Loucy (cell line): ENCODE results near the gene CANT1.

Experiments used
- H2AFZ ChIP-seq: fragments of 200-600 bp; sonication (generic); 2 replicates; pipeline ENCODE4 v1.6.0; 2016; ENCODE audit warnings: antibody characterized with exemption, mild to moderate bottlenecking, low read length, moderate library complexity
- H3F3A ChIP-seq: fragments of 200-600 bp; 2 replicates; pipeline ENCODE4 v1.6.0; 2016; ENCODE audit warnings: antibody characterized with exemption, low read depth, mild to moderate bottlenecking
- H3K27me3 ChIP-seq: fragments of 200-600 bp; sonication (generic); 2 replicates; pipeline ENCODE4 v1.6.1; 2014; ENCODE audit warnings: low read length, mild to moderate bottlenecking; ENCODE audit not compliant: insufficient read depth, poor library complexity, severe bottlenecking
- H3K36me3 ChIP-seq: fragments of 200-600 bp; sonication (generic); 2 replicates; pipeline ENCODE4 v1.6.1; 2016; ENCODE audit warnings: low read length; ENCODE audit not compliant: insufficient read depth
- H3K4me1 ChIP-seq: fragments of 200-600 bp; sonication (generic); 2 replicates; pipeline ENCODE4 v1.5.1; 2014; ENCODE audit warnings: low read length, mild to moderate bottlenecking; ENCODE audit not compliant: insufficient read depth, poor library complexity, severe bottlenecking
- H3K4me2 ChIP-seq: fragments of 200-600 bp; sonication (generic); 2 replicates; pipeline ENCODE4 v1.6.0; 2014; ENCODE audit warnings: antibody characterized with exemption, low read length, low read depth, mild to moderate bottlenecking; ENCODE audit not compliant: poor library complexity, severe bottlenecking
- H3K4me3 ChIP-seq: fragments of 200-600 bp; sonication (generic); 2 replicates; pipeline ENCODE4 v1.5.1; 2014; ENCODE audit warnings: low read length, mild to moderate bottlenecking, mixed read lengths; ENCODE audit not compliant: poor library complexity, severe bottlenecking
- H3K79me2 ChIP-seq: fragments of 200-600 bp; sonication (generic); 2 replicates; pipeline ENCODE4 v1.6.1; 2014; ENCODE audit warnings: low read length; ENCODE audit not compliant: insufficient read depth
- H3K9ac ChIP-seq: fragments of 200-600 bp; sonication (generic); 2 replicates; pipeline ENCODE4 v1.6.0; 2014; ENCODE audit warnings: mild to moderate bottlenecking, low read depth, low read length, moderate library complexity; ENCODE audit not compliant: poor library complexity, severe bottlenecking
- H3K9me2 ChIP-seq: fragments of 200-600 bp; sonication (generic); replicated peaks from 2 replicates; pipeline ENCODE4 v1.6.1; 2016; ENCODE audit warnings: low read depth, low read length, mixed read lengths
- H3K9me3 ChIP-seq: fragments of 200-600 bp; sonication (generic); 2 replicates; pipeline ENCODE4 v1.6.1; 2014; ENCODE audit warnings: mild to moderate bottlenecking, antibody characterized with exemption, low read length, low read depth; ENCODE audit not compliant: insufficient read depth
- H4K20me1 ChIP-seq: fragments of 200-600 bp; sonication (generic); 2 replicates; pipeline ENCODE4 v1.6.0; 2014; ENCODE audit warnings: antibody characterized with exemption, low read length, mild to moderate bottlenecking; ENCODE audit not compliant: insufficient read depth, poor library complexity, severe bottlenecking
- CTCF ChIP-seq: fragments of 200-600 bp; sonication (generic); conservative IDR thresholded peaks from 2 replicates; pipeline ENCODE4 v1.5.1; 2014; ENCODE audit warnings: mild to moderate bottlenecking, antibody characterized with exemption, low read length
- EZH2phosphoT487 ChIP-seq: fragments of 200-600 bp; IDR thresholded peaks from 2 replicates; pipeline ENCODE4 v1.6.1; 2018; ENCODE audit warnings: antibody characterized with exemption, mild to moderate bottlenecking, moderate library complexity, borderline replicate concordance

Gene CANT1

GRCh38 chr17:79019632-79020584, 10.3 kb upstream of the CANT1 start:
- Histone ChIP-seq H3K9me2 (no peaks in the 10 kb centered on the region), H3K36me3 (no peaks in the 10 kb centered on the region), H2AFZ (no peak overlapping the region), H3K4me1 (peaks cover 8% of the 10 kb centered on the region), H3F3A (no peaks in the 10 kb centered on the region), H3K9ac (no peak overlapping the region), H3K4me3 (no peak overlapping the region), H3K9me3 (no peaks in the 10 kb centered on the region), H4K20me1 (no peaks in the 10 kb centered on the region), H3K79me2 (no peaks in the 10 kb centered on the region), H3K4me2 (no peak overlapping the region), H3K27me3 (no peaks in the 10 kb centered on the region)
- TF ChIP-seq EZH2phosphoT487 (no peak), CTCF (peak; percentile 80)

GRCh38 chr17:79019261-79019631, 9.7 kb upstream of the CANT1 start:
- H3K9me2 ChIP-seq, result no peaks in the 10 kb centered on the region
- no peaks in the 10 kb centered on the region for H3K36me3 ChIP-seq
- no peak overlapping the region for H3K4me3 ChIP-seq
- no peak overlapping the region for H2AFZ ChIP-seq
- H4K20me1 ChIP-seq, result no peaks in the 10 kb centered on the region
- no peaks in the 10 kb centered on the region for H3F3A ChIP-seq
- TF ChIP-seq CTCF (no peak), EZH2phosphoT487 (no peak)
- H3K9ac ChIP-seq, result no peak overlapping the region
- H3K79me2 ChIP-seq, result no peaks in the 10 kb centered on the region
- H3K4me1 ChIP-seq, result peaks cover 6% of the 10 kb centered on the region
- H3K27me3 ChIP-seq, result no peaks in the 10 kb centered on the region
- no peak overlapping the region for H3K4me2 ChIP-seq
- no peaks in the 10 kb centered on the region for H3K9me3 ChIP-seq

GRCh38 chr17:79018370-79018695, 8.8 kb upstream of the CANT1 start:
- Histone ChIP-seq H3K36me3 (no peaks in the 10 kb centered on the region), H3K27me3 (no peaks in the 10 kb centered on the region), H3K9me2 (no peaks in the 10 kb centered on the region), H3K4me2 (no peak overlapping the region), H3F3A (no peaks in the 10 kb centered on the region), H2AFZ (no peak overlapping the region), H4K20me1 (no peaks in the 10 kb centered on the region), H3K79me2 (no peaks in the 10 kb centered on the region), H3K9me3 (no peaks in the 10 kb centered on the region), H3K4me1 (no peaks in the 10 kb centered on the region), H3K4me3 (no peak overlapping the region), H3K9ac (no peak overlapping the region)
- TF ChIP-seq CTCF, result no peak
- TF ChIP-seq EZH2phosphoT487, result no peak
